ENCODE results near the gene NXPE1.

DNA sequence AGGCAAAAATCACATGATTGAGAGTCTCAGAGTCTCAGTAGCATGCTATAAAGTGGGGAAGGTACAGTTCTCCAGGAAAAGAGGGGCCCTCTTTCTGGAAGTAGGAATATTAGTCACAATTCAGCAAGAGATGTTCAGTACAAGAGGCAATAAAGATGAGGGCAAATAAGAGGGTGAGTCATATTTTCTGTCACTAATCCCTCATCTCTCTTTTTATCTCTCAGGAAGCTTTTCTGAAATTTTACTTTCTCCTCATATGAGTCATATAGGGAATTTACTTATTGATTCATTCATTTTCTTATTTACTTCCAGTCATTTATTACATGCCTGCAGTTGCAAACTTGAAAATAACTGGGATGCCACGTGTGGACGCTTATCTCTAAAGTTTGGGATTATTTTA lies 3.4 kb upstream of the NXPE1 start:
- TF ChIP-seq, protein P1, sequence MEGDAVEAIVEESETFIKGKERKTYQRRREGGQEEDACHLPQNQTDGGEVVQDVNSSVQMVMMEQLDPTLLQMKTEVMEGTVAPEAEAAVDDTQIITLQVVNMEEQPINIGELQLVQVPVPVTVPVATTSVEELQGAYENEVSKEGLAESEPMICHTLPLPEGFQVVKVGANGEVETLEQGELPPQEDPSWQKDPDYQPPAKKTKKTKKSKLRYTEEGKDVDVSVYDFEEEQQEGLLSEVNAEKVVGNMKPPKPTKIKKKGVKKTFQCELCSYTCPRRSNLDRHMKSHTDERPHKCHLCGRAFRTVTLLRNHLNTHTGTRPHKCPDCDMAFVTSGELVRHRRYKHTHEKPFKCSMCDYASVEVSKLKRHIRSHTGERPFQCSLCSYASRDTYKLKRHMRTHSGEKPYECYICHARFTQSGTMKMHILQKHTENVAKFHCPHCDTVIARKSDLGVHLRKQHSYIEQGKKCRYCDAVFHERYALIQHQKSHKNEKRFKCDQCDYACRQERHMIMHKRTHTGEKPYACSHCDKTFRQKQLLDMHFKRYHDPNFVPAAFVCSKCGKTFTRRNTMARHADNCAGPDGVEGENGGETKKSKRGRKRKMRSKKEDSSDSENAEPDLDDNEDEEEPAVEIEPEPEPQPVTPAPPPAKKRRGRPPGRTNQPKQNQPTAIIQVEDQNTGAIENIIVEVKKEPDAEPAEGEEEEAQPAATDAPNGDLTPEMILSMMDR (IDR thresholded peaks at IDR 0.05 in 2 of 3, conservative IDR thresholded peaks at IDR 0.05 in 1 of 3; ENCODE audit: insufficient read depth in 2 of 3, low read depth in 1 of 3, low read length in 3 of 3), result no peak
- TF ChIP-seq ZC3H11A (IDR thresholded peaks at IDR 0.05; ENCODE audit: low read depth, low read length) (no peak), NR3C1 (CRISPR knock-in tag; IDR thresholded peaks at IDR 0.05) (no peak), TOE1 (IDR thresholded peaks at IDR 0.05; ENCODE audit: borderline replicate concordance) (no peak), TOE1 (CRISPR knock-in tag; IDR thresholded peaks at IDR 0.05; ENCODE audit: borderline replicate concordance, low read depth) (no peak), RFX5 (IDR thresholded peaks at IDR 0.05; ENCODE audit: low read depth, low read length) (no peak)
- TF ChIP-seq, protein P2, sequence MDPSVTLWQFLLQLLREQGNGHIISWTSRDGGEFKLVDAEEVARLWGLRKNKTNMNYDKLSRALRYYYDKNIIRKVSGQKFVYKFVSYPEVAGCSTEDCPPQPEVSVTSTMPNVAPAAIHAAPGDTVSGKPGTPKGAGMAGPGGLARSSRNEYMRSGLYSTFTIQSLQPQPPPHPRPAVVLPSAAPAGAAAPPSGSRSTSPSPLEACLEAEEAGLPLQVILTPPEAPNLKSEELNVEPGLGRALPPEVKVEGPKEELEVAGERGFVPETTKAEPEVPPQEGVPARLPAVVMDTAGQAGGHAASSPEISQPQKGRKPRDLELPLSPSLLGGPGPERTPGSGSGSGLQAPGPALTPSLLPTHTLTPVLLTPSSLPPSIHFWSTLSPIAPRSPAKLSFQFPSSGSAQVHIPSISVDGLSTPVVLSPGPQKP (CRISPR knock-in tag; IDR thresholded peaks at IDR 0.05), result no peak

Measured in K562 (cell line).